SK-N-SH (cell line): ENCODE measurements around the gene LRMDA. TPM values are rescaled to one million over a fixed set of nuclear protein-coding genes. Genes with fewer than 3 reads are reported as not detected.

Source experiments
- CTCF ChIA-PET: fragments of 300-600, 350-600 bp; formaldehyde crosslinking; extraction: SDS; loops from one replicate; lab custom pipeline; 2021; lab: Yijun Ruan, JAX
- POLR2A ChIA-PET: fragments of 350-600 bp; sonication (Branson Sonifier 250); formaldehyde crosslinking; extraction: SDS; loops from one replicate; lab custom pipeline; 2020; ENCODE audit warnings: antibody characterized with exemption, inconsistent platforms; lab: Yijun Ruan, JAX
- DNase-seq: peaks from one replicate; pipeline ENCODE4 v3.0.0; 2012
- H2AFZ ChIP-seq: fragments of 200-600 bp; sonication (generic); 2 replicates; pipeline ENCODE4 v1.8.1; 2016; ENCODE audit warnings: antibody characterized with exemption, mild to moderate bottlenecking, low read depth
- H3F3A ChIP-seq: fragments of 200-600 bp; sonication (generic); replicated peaks from 2 replicates; pipeline ENCODE3; 2016; ENCODE audit warnings: antibody characterized with exemption, mild to moderate bottlenecking; ENCODE audit not compliant: insufficient read depth
- H3K27ac ChIP-seq, 2 experiments: fragments of 200-500 bp in 1 of 2; fragments of 200-600 bp in 1 of 2; sonication (Bioruptor generic) in 1 of 2; sonication (generic), shearing (Covaris generic) in 1 of 2; 2 replicates each; pipeline versions ENCODE4 v1.5.1 to v1.6.1; 2014 to 2016; ENCODE audit warnings: low read depth in 2 of 2, inconsistent platforms in 1 of 2, low read length in 1 of 2, mild to moderate bottlenecking in 1 of 2, mixed read lengths in 1 of 2
- H3K27me3 ChIP-seq: fragments of 200-600 bp; sonication (generic), shearing (Covaris generic); 2 replicates; pipeline ENCODE4 v1.6.1; 2016; ENCODE audit warnings: mixed run types; ENCODE audit not compliant: insufficient read depth
- H3K36me3 ChIP-seq, 2 experiments: fragments of 200-500 bp in 1 of 2; fragments of 200-600 bp in 1 of 2; sonication (Bioruptor generic) in 1 of 2; sonication (generic) in 1 of 2; replicated peaks in 1 of 2; 2 replicates each; pipeline versions ENCODE3 to v1.5.1; 2014 to 2016; ENCODE audit warnings: low read length in 1 of 2, mild to moderate bottlenecking in 1 of 2; ENCODE audit not compliant: insufficient read depth in 2 of 2, control insufficient read depth in 1 of 2
- H3K4me1 ChIP-seq, 2 experiments: fragments of 200-500 bp in 1 of 2; fragments of 200-600 bp in 1 of 2; sonication (Bioruptor generic) in 1 of 2; sonication (generic), shearing (Covaris generic) in 1 of 2; 2 replicates each; pipeline versions ENCODE4 v1.5.1 to v1.6.1; 2014 to 2016; ENCODE audit warnings: low read depth in 1 of 2, low read length in 1 of 2, mixed run types in 1 of 2; ENCODE audit not compliant: insufficient read depth in 2 of 2, control insufficient read depth in 1 of 2
- H3K4me2 ChIP-seq: fragments of 200-600 bp; sonication (generic), shearing (Covaris generic); 2 replicates; pipeline ENCODE4 v1.6.1; 2017; ENCODE audit warnings: mixed run types
- H3K4me3 ChIP-seq, 2 experiments: fragments of 200-500 bp in 1 of 2; fragments of 200-600 bp in 1 of 2; sonication (Bioruptor generic) in 1 of 2; sonication (generic), shearing (Covaris generic) in 1 of 2; 2 replicates each; pipeline versions ENCODE4 v1.5.1 to v1.8.1; 2014 to 2016; ENCODE audit warnings: low read depth in 2 of 2, inconsistent platforms in 1 of 2, low read length in 1 of 2, mild to moderate bottlenecking in 1 of 2, mixed read lengths in 1 of 2, moderate library complexity in 1 of 2
- H3K79me2 ChIP-seq: fragments of 200-600 bp; sonication (generic); 2 replicates; pipeline ENCODE4 v1.8.1; 2017; ENCODE audit warnings: mild to moderate bottlenecking; ENCODE audit not compliant: insufficient read depth
- H3K9ac ChIP-seq: fragments of 200-600 bp; sonication (generic); 2 replicates; pipeline ENCODE4 v1.6.1; 2017; ENCODE audit warnings: mixed run types
- H3K9me2 ChIP-seq: fragments of 200-600 bp; sonication (generic); 2 replicates; pipeline ENCODE4 v1.6.1; 2017; ENCODE audit warnings: mixed run types
- H3K9me3 ChIP-seq: fragments of 200-600 bp; sonication (generic); 2 replicates; pipeline ENCODE4 v1.6.1; 2017; ENCODE audit warnings: mixed run types, mild to moderate bottlenecking, moderate library complexity
- H4K20me1 ChIP-seq: fragments of 200-600 bp; sonication (generic); 2 replicates; pipeline ENCODE4 v1.6.1; 2017; ENCODE audit warnings: mild to moderate bottlenecking, mixed run types; ENCODE audit not compliant: insufficient read depth
- CHD2 ChIP-seq: fragments of 150-350 bp; IDR thresholded peaks from 2 replicates; pipeline ENCODE4 v1.6.1; 2018; ENCODE audit warnings: low read length; ENCODE audit not compliant: partially characterized antibody
- EP300 ChIP-seq, 2 experiments: IDR thresholded peaks; 2 replicates each; pipeline versions ENCODE4 v1.4.0 to v1.6.1; 2012; ENCODE audit warnings: borderline replicate concordance in 1 of 2, low read depth in 1 of 2, low read length in 1 of 2
- FOSL2 ChIP-seq: IDR thresholded peaks from 2 replicates; pipeline ENCODE4 v1.4.0; 2012; ENCODE audit warnings: low read depth, mild to moderate bottlenecking, moderate library complexity, borderline replicate concordance
- JUND ChIP-seq: IDR thresholded peaks from 2 replicates; pipeline ENCODE4 v1.4.0; 2012
- NRF1 ChIP-seq: IDR thresholded peaks from 2 replicates; pipeline ENCODE4 v1.6.1; 2012; ENCODE audit warnings: low read depth, mild to moderate bottlenecking, low read length
- RAD21 ChIP-seq: IDR thresholded peaks from 2 replicates; pipeline ENCODE4 v1.6.1; 2012; ENCODE audit warnings: mild to moderate bottlenecking, low read length
- RFX5 ChIP-seq: IDR thresholded peaks from 2 replicates; pipeline ENCODE4 v1.6.1; 2012; ENCODE audit warnings: mild to moderate bottlenecking, improper control_type of control experiment, low read length
- RXRA ChIP-seq: IDR thresholded peaks from 2 replicates; pipeline ENCODE4 v1.4.0; 2012; ENCODE audit warnings: low read depth, mild to moderate bottlenecking, borderline replicate concordance
- SIN3A ChIP-seq: IDR thresholded peaks from 2 replicates; pipeline ENCODE4 v1.6.1; 2012; ENCODE audit warnings: low read depth, mild to moderate bottlenecking, low read length, moderate library complexity, borderline replicate concordance
- SMC3 ChIP-seq: IDR thresholded peaks from 2 replicates; pipeline ENCODE4 v1.6.1; 2012; ENCODE audit warnings: low read depth, low read length, improper control_type of control experiment
- TCF12 ChIP-seq: IDR thresholded peaks from 2 replicates; pipeline ENCODE4 v1.4.0; 2012
- WGBS: methylation state at CpG from one replicate; pipeline ENCODE4 v1.1.6; 2017; ENCODE audit warnings: low lambda C conversion rate; 5-methylcytosine and 5-hydroxymethylcytosine counted together
- polyA plus RNA-seq, 3 experiments: library from polyadenylated mRNA; depleted of rRNA; stranded (reverse); fragments of >200 nt; gene quantifications; 2 replicates each; pipeline ENCODE4 v1.2.3, GENCODE V29; 2012
- TF ChIP-seq, protein P1 (sequence below): IDR thresholded peaks from 2 replicates; pipeline ENCODE4 v1.4.0; 2012; ENCODE audit warnings: low read depth, borderline replicate concordance
- TF ChIP-seq, protein P2 (sequence below): fragments of 150-350 bp; IDR thresholded peaks from 2 replicates; pipeline ENCODE4 v1.6.1; 2017; ENCODE audit warnings: antibody characterized with exemption, low read length, low read depth, borderline replicate concordance
- TF ChIP-seq, protein P3 (sequence below): IDR thresholded peaks from 2 replicates; pipeline ENCODE4 v1.6.1; 2012; ENCODE audit warnings: mild to moderate bottlenecking, low read depth, low read length, moderate library complexity
- TF ChIP-seq, protein P4 (sequence below): IDR thresholded peaks from 2 replicates; pipeline ENCODE4 v1.4.0; 2012; ENCODE audit warnings: low read depth
- TF ChIP-seq, protein P5 (sequence below): IDR thresholded peaks from 2 replicates; pipeline ENCODE4; 2012
- TF ChIP-seq, protein P6 (sequence below): fragments of 150-350 bp; IDR thresholded peaks from 2 replicates; pipeline ENCODE4 v1.6.1; 2016; ENCODE audit warnings: mild to moderate bottlenecking, low read depth, low read length

Gene LRMDA
- polyA plus RNA-seq, 1 of the 3 experiments (the other 2 are of a cell fraction), result 0.95 TPM

DNA sequence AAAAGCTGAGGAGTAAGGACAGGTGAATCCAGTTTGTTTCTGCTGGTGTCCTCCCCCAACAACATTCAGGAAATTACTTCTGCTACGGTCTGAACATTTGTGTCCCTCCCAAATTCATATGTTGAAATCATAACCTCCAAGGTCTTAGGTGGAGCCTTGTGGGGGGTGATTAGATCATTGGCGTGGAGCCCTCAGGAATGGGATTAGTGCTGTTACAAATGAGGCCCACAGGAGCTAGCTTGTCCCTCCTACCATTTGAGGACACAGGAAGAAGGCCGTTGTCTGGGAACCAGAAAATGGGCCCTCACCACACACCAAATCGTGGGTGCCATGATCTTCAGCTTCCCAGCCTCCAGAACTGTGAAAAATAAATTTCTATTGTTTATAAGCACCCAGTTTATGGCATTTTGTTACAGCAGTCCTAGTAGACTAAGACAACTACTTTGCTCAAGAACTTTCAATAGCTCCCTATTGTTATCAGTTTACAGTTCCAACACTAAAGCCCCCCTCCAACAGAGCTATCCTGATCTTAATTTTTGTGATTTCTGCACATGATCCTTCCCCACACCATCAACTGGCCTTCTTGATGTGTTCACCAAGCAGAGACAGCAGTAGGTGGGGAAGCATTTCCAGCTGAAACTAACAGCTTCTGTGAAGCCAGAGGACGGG is 2.1 kb upstream of the LRMDA start:
- Histone ChIP-seq H3K9me3 (no peaks in the 10 kb centered on the region), H3K4me3 (no peak overlapping the region), H3K36me3 (no peaks in the 10 kb centered on the region), H3K4me1 (peaks cover 0 to 8% of the 10 kb centered on the region in 2 experiments; a peak in 1 of 4 replicates), H3K9ac (no peak overlapping the region), H3K79me2 (no peaks in the 10 kb centered on the region), H4K20me1 (no peaks in the 10 kb centered on the region), H3K27ac (no peak overlapping the region), H3K27me3 (no peaks in the 10 kb centered on the region), H3K9me2 (no peaks in the 10 kb centered on the region), H3F3A (no peaks in the 10 kb centered on the region), H2AFZ (no peak overlapping the region), H3K4me2 (no peak overlapping the region)
- CTCF ChIA-PET, result interaction anchor here (1.3 kb wide), 1 partner anchor 12 kb away, joined by 5 read pairs; no protein-coding TSS in a partner anchor
- POLR2A ChIA-PET, result no interaction called here
- TF ChIP-seq TCF12 (no peak), FOSL2 (no peak), RFX5 (no peak), JUND (no peak), RAD21 (no peak), CHD2 (no peak), RXRA (no peak), SIN3A (no peak), SMC3 (no peak), EP300 (IDR thresholded peaks at IDR 0.05; ENCODE audit: borderline replicate concordance in 1 of 2, low read depth in 1 of 2, low read length in 1 of 2) (no peak), NRF1 (no peak)
- TF ChIP-seq, protein P1, sequence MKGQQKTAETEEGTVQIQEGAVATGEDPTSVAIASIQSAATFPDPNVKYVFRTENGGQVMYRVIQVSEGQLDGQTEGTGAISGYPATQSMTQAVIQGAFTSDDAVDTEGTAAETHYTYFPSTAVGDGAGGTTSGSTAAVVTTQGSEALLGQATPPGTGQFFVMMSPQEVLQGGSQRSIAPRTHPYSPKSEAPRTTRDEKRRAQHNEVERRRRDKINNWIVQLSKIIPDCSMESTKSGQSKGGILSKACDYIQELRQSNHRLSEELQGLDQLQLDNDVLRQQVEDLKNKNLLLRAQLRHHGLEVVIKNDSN, result no peak
- TF ChIP-seq, protein P2, sequence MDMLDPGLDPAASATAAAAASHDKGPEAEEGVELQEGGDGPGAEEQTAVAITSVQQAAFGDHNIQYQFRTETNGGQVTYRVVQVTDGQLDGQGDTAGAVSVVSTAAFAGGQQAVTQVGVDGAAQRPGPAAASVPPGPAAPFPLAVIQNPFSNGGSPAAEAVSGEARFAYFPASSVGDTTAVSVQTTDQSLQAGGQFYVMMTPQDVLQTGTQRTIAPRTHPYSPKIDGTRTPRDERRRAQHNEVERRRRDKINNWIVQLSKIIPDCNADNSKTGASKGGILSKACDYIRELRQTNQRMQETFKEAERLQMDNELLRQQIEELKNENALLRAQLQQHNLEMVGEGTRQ, result no peak
- TF ChIP-seq, protein P3, sequence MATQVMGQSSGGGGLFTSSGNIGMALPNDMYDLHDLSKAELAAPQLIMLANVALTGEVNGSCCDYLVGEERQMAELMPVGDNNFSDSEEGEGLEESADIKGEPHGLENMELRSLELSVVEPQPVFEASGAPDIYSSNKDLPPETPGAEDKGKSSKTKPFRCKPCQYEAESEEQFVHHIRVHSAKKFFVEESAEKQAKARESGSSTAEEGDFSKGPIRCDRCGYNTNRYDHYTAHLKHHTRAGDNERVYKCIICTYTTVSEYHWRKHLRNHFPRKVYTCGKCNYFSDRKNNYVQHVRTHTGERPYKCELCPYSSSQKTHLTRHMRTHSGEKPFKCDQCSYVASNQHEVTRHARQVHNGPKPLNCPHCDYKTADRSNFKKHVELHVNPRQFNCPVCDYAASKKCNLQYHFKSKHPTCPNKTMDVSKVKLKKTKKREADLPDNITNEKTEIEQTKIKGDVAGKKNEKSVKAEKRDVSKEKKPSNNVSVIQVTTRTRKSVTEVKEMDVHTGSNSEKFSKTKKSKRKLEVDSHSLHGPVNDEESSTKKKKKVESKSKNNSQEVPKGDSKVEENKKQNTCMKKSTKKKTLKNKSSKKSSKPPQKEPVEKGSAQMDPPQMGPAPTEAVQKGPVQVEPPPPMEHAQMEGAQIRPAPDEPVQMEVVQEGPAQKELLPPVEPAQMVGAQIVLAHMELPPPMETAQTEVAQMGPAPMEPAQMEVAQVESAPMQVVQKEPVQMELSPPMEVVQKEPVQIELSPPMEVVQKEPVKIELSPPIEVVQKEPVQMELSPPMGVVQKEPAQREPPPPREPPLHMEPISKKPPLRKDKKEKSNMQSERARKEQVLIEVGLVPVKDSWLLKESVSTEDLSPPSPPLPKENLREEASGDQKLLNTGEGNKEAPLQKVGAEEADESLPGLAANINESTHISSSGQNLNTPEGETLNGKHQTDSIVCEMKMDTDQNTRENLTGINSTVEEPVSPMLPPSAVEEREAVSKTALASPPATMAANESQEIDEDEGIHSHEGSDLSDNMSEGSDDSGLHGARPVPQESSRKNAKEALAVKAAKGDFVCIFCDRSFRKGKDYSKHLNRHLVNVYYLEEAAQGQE, result no peak
- TF ChIP-seq, protein P4, sequence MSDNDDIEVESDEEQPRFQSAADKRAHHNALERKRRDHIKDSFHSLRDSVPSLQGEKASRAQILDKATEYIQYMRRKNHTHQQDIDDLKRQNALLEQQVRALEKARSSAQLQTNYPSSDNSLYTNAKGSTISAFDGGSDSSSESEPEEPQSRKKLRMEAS, result no peak
- TF ChIP-seq, protein P5, sequence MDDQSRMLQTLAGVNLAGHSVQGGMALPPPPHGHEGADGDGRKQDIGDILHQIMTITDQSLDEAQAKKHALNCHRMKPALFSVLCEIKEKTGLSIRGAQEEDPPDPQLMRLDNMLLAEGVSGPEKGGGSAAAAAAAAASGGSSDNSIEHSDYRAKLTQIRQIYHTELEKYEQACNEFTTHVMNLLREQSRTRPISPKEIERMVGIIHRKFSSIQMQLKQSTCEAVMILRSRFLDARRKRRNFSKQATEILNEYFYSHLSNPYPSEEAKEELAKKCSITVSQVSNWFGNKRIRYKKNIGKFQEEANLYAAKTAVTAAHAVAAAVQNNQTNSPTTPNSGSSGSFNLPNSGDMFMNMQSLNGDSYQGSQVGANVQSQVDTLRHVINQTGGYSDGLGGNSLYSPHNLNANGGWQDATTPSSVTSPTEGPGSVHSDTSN, result no peak
- TF ChIP-seq, protein P6, sequence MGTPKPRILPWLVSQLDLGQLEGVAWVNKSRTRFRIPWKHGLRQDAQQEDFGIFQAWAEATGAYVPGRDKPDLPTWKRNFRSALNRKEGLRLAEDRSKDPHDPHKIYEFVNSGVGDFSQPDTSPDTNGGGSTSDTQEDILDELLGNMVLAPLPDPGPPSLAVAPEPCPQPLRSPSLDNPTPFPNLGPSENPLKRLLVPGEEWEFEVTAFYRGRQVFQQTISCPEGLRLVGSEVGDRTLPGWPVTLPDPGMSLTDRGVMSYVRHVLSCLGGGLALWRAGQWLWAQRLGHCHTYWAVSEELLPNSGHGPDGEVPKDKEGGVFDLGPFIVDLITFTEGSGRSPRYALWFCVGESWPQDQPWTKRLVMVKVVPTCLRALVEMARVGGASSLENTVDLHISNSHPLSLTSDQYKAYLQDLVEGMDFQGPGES, result no peak
- no peak for DNase-seq
- 89% methylated on average over 5 of the region's 5 CpGs for WGBS
